ENCODE data around the gene ZNF800.
"Not testable (repeated sequence)": the region's sequence is repeated elsewhere in the genome, so short reads cannot be mapped to it uniquely, and the experiment has no call there.

ZNF800 gene, protein sequence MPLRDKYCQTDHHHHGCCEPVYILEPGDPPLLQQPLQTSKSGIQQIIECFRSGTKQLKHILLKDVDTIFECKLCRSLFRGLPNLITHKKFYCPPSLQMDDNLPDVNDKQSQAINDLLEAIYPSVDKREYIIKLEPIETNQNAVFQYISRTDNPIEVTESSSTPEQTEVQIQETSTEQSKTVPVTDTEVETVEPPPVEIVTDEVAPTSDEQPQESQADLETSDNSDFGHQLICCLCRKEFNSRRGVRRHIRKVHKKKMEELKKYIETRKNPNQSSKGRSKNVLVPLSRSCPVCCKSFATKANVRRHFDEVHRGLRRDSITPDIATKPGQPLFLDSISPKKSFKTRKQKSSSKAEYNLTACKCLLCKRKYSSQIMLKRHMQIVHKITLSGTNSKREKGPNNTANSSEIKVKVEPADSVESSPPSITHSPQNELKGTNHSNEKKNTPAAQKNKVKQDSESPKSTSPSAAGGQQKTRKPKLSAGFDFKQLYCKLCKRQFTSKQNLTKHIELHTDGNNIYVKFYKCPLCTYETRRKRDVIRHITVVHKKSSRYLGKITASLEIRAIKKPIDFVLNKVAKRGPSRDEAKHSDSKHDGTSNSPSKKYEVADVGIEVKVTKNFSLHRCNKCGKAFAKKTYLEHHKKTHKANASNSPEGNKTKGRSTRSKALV

DNA sequence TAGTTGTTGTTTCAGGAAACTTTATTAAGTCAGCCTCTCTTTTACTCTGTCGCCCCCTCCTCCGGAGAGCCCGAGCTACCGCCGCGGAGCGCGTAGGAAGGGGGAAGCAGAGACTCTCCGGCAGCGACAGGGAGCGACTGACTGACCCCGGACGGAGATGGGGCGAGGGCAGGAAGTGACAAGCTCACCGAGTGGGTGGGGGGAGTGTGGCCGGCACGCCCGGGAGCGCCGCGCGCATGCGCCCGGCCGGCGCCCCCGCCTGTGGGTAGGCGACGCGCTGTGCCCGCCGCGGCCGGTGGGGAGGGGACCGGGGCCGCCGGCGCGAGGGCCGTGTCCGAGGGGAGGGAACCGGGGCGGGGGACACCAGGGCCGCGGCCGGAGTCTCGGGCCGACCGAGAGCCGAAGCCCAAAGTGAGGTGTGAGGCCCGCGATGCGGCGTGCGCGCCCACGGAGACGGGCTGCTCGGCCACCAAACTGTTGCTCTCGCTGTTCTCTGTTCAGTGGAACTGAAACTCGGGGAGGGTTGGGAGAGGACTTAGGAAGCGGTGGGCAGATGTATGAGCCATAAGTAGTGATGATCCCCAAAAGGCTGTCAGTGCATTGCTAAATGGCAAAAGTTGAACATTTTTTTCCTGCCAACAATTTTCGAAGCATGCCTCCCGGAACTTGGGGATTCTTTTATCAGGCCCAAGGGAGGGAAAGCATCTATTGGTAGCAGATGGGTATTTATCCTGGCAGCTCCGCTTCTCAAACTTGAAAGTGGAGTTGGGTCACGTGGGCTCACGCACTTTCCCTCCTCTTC, at the start of gene ZNF800:
Gene ZNF800 (minus strand): TSS at position 143 of the 802 bp plus-strand sequence. CDS start 1,151 bp downstream, outside the sequence.
- peak; percentile 96 for TF ChIP-seq POLR2A (IDR thresholded peaks at IDR 0.05; ENCODE audit: low read length)
- no peak for TF ChIP-seq GATA1 (IDR thresholded peaks at IDR 0.05; ENCODE audit: low read depth, low read length)
- peak; percentile 92 to 94 for DNase-seq

DNA sequence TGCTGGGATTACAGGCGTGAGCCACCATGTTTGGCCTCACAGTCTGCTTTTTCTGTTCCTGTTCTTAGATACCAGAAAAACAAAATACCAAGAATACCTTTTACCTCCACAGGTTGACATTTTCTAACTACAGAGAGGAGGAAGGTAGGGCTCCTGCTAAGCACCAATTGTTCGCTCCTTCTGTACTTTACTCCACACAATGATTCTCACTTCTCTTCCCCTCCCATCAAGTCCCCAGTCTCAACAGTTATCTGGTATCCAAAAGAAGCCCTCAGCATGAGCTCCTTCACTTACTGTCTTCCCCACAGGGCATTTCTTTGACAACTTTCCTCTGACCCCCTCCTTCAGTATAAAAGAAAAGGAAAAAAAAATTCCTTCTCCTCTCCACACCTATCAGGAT, 47.7 kb upstream of the ZNF800 start:
- TF ChIP-seq GATA1 (IDR thresholded peaks at IDR 0.05; ENCODE audit: low read depth, low read length) (no peak), POLR2A (IDR thresholded peaks at IDR 0.05; ENCODE audit: low read length) (no peak)
- no peak for DNase-seq

DNA sequence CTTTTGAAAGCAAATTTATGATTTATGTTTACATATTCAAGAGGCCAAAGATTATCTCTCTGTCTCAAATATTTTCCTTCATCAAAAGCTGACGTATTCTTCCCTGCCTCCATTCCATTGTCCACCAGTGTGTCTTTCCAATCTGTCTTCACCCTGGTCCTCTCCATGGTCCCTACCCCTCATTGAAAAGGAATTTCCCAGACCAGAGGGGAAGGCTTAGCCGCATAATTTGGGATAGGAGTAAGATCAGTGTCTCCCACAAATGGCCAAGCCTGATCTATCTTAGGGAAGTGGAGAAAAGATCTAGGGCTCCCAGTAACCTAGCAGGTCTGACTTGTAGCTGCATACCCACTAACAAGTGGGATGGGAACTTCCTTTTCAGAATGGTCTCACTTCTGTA, 46.3 kb upstream of the ZNF800 start:
- DNase-seq: no peak
- TF ChIP-seq GATA1 (IDR thresholded peaks at IDR 0.05; ENCODE audit: low read depth, low read length) (no peak), POLR2A (IDR thresholded peaks at IDR 0.05; ENCODE audit: low read length) (no peak)

DNA sequence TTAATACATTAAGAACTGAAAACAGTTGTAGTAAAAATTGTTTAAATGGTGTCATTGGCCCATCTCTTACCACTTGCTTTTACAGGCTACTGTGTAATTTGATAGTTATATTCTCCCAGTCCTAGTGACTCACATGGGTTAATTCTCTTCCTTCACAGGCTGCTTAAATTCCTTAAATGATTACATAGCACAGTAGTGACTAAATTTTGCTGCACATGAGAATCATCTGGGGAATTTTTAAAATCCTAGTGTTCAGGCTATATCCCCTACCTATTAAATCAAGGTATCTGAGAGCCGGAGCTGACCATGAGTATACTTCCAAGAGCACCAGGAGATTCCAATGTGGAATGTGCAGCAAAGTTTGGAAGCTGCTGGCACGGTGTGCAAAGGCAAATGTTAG, 45.3 kb upstream of the ZNF800 start:
- TF ChIP-seq GATA1 (IDR thresholded peaks at IDR 0.05; ENCODE audit: low read depth, low read length) (no peak), POLR2A (IDR thresholded peaks at IDR 0.05; ENCODE audit: low read length) (no peak)
- DNase-seq: no peak

DNA sequence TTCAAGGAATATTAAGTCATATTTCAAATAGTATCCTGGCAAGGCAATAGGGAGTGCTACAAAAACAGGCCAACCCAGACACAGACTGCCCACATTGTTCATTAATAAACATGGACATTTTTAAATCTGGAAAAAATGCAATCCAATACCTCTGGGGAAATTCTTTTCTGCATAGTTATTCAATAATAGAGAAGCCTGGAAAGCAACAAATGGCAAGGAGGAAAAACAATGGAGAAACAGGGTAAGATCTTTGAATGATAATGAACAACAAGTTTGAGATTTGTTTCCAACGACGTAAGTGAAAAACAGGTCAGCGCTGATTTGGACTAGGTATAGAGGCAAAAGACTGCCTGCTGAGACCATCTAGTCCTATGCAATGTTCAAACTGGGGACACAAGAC, 44.7 kb upstream of the ZNF800 start:
- no peak for DNase-seq
- TF ChIP-seq POLR2A (IDR thresholded peaks at IDR 0.05; ENCODE audit: low read length) (no peak), GATA1 (IDR thresholded peaks at IDR 0.05; ENCODE audit: low read depth, low read length) (no peak)

DNA sequence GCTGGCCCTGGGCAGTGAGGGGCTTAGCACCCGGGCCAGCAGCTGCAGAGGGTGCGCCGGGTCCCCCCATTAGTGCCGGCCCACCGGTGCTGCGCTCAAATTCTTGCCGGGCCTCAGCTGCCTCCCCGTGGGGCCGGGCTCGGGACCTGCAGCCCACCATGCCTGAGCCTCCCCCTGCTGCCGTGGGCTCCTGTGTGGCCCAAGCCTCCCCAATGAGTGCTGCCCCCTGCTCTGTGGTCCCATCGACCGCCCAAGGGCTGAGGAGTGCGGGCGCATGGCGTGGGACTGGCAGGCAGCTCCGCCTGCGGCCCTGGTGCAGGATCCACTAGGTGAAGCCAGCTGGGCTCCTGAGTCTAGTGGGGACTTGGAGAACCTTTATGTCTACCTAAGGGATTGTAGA, 36.8 kb upstream of the ZNF800 start:
- DNase-seq: not testable (repeated sequence)

DNA sequence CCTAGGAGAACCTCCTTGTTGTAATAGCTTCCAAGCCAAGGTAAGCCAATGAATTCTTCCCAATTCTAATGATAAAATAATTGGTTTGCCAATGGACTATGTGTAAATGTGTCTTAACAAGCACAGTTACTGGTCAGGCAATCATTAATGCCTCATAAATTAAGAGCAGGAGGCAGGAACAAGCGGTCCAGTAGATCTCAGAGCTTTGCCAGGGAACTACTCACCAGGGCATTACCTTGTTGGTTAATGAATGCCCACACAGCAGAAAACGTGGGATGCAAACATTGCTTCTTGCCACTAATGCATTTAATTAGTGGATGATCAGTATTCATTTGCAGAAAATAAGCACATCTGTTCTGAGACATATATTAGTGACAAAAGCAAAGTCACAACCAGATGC, 26.7 kb upstream of the ZNF800 start:
- no peak for DNase-seq
- no peak for TF ChIP-seq POLR2A (IDR thresholded peaks at IDR 0.05; ENCODE audit: low read length)
- no peak for TF ChIP-seq GATA1 (IDR thresholded peaks at IDR 0.05; ENCODE audit: low read depth, low read length)

DNA sequence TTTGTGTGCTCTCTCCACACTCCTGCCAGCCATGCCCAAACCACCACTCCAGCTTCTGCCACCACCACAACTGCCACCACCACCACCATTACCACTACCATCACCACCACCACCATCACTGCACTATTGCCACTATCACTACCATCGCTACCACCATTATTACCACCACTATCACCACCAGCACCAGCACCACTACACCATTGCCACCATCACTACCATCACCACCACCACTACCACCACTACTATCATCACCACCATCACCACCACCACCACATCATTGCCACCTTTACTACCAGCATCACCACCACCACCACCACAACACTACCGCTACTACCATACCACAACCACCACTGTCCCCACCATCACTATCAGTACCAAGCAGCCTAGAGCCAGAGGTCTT, 26.0 kb upstream of the ZNF800 start:
- TF ChIP-seq POLR2A (IDR thresholded peaks at IDR 0.05; ENCODE audit: low read length) (no peak), GATA1 (IDR thresholded peaks at IDR 0.05; ENCODE audit: low read depth, low read length) (no peak)
- DNase-seq: no peak

DNA sequence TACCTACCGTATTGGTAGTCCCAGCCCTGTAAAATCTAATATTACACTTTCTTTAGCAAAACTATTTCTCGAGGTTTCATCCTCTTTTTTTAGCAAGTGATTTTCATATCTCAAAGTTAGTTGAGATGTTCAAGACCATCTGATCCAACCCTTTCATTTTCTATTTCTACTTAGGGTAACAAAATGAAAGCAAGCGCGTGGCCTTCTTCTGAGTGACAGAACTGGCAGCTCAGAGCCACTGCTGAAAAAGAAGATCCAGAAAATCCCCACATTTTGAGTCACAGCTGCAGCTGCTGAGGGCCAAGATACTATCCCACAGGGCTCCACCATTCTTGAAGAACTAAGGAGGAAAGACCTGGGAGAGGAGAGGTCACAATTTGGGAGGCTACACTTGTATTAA, 24.8 kb upstream of the ZNF800 start:
- TF ChIP-seq POLR2A (IDR thresholded peaks at IDR 0.05; ENCODE audit: low read length) (no peak), GATA1 (IDR thresholded peaks at IDR 0.05; ENCODE audit: low read depth, low read length) (no peak)
- no peak for DNase-seq

DNA sequence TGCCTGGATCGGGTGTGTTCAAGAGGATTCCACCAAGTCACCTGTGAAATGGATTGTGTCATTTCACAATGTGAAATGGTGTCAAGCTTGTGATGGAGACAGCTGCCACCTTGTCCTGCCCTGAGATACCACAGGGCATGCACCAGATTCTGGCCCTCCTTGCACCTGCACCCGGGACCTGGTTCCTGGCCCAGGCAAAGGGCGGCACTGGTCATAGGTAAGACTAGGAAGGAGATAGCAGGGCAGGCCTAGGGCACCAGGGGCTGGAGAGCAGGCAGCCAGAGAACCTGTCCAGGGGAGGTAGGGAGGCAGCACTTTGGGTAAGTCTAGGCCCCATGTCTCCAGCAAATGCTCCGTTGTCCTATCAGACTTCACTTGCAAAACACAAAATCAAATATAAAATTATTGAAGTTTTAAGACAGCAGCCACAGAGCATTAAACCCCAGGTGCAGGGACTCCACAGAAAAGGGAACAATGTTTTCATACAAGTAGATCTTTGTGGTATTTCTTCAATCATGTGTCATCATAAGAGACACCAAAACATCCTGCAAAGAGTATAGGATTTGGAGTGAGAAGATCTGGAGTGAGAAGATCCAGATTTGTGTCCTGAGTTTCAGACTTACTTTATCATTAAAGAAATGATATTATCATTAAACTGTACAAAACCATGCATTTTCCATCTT, 22.7 kb upstream of the ZNF800 start:
- DNase-seq: no peak
- TF ChIP-seq POLR2A (IDR thresholded peaks at IDR 0.05; ENCODE audit: low read length): no peak
- TF ChIP-seq GATA1 (IDR thresholded peaks at IDR 0.05; ENCODE audit: low read depth, low read length): no peak

DNA sequence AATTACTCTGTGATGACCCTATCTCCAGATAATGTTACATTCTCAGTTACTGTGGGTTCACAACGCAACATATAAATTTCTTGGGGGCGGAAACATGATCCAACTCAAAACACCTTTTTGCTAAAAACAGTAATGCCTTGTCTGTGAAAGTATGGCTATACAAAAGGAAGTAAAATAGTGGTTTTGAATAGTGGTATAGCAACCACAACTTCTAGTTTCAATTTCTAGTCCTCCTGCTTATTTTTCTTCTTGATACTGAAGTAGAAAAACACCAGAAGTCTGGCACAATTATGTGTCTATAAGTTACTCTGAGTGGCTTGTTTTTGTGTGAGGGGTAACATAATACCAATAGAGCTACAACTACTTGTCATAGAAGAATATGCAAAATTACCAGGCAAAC, 21.5 kb upstream of the ZNF800 start:
- TF ChIP-seq POLR2A (IDR thresholded peaks at IDR 0.05; ENCODE audit: low read length) (no peak), GATA1 (IDR thresholded peaks at IDR 0.05; ENCODE audit: low read depth, low read length) (no peak)
- DNase-seq: no peak

DNA sequence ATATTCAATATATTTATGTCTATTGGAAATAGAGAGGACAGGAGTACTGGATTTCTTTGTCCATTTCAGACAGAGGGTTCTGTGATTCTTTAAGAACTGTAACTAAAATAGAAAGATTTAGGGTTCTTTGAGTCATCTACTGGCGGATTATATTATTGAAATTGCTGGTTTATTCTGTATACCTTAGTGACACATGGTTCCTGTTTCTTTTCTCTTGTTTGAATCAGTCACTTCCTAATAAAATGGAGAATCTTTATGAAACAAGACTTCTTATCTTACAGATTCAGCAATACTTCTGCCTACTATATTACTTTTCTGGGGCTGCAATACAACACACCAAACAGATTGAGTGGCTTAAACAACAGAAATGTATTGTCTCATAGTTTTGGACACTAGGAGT, 20.8 kb upstream of the ZNF800 start:
- DNase-seq: no peak

DNA sequence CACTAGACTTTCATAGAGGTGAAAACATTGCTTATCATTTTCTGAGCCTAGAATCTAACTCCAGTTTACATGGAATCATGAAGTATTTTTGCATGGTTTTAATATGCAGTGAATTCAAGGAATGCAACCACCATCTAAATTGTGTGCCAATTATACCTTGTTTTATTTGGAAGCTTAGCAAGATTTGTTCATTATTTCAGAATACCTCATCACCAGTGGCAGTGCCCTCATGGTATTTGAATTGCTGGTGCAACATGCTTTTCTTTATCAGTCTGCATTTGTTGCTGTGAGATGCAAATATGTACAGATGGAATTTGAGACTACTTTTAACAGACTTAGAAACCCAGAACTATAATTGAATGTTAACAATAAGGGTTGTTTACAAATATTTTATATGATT, 18.7 kb upstream of the ZNF800 start:
- no peak for DNase-seq
- TF ChIP-seq POLR2A (IDR thresholded peaks at IDR 0.05; ENCODE audit: low read length) (no peak), GATA1 (IDR thresholded peaks at IDR 0.05; ENCODE audit: low read depth, low read length) (no peak)

More for the DNA sequence above, 20.8 kb upstream of the ZNF800 start:
- TF ChIP-seq GATA1 (IDR thresholded peaks at IDR 0.05; ENCODE audit: low read depth, low read length) (no peak), POLR2A (IDR thresholded peaks at IDR 0.05; ENCODE audit: low read length) (no peak)

DNA sequence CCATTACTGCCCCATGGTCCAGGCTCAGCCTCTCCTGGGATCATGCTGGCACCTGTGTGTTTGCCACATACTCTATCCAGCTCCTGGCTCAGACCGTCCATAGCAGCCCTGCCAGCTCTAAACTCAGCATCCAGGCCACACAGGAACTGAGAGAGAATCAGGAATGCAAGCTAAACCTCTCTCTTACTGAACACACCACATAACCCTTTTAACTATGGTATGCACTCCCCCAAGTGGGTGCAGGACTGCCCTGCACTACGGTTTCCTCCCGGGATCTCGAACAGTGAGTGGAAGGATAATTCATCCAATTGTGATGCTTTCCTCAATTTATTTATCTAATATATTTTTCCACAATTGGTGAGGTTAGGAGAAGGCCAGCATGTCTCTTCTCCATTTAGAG, 17.1 kb upstream of the ZNF800 start:
- TF ChIP-seq POLR2A (IDR thresholded peaks at IDR 0.05; ENCODE audit: low read length): no peak
- no peak for TF ChIP-seq GATA1 (IDR thresholded peaks at IDR 0.05; ENCODE audit: low read depth, low read length)
- DNase-seq: peak in 1 of 2 experiments; percentile 6

All from erythroblast (primary cell).